Right renal cortex interstitium (tissue), 3 donors: ENCODE results near the gene GJC2. TPM values are rescaled to one million over a fixed set of nuclear protein-coding genes. Genes with fewer than 3 reads are reported as not detected.

Experiments used
- DNase-seq, 3 donors: peaks; one replicate each; pipeline ENCODE4 v3.0.0-alpha.2; 2013; ENCODE audit warnings: low read depth in 3 of 3, low spot score in 2 of 3
- polyA plus RNA-seq, 3 donors: library from polyadenylated mRNA; unstranded; fragments of 120-200 nt; gene quantifications; one replicate each; pipeline ENCODE4 v1.2.1, GENCODE V29; 2013; ENCODE audit not compliant: insufficient read length in 3 of 3

Gene GJC2
- polyA plus RNA-seq, 3 donors, result 0.46 to 0.71 (median 0.51) TPM

DNA sequence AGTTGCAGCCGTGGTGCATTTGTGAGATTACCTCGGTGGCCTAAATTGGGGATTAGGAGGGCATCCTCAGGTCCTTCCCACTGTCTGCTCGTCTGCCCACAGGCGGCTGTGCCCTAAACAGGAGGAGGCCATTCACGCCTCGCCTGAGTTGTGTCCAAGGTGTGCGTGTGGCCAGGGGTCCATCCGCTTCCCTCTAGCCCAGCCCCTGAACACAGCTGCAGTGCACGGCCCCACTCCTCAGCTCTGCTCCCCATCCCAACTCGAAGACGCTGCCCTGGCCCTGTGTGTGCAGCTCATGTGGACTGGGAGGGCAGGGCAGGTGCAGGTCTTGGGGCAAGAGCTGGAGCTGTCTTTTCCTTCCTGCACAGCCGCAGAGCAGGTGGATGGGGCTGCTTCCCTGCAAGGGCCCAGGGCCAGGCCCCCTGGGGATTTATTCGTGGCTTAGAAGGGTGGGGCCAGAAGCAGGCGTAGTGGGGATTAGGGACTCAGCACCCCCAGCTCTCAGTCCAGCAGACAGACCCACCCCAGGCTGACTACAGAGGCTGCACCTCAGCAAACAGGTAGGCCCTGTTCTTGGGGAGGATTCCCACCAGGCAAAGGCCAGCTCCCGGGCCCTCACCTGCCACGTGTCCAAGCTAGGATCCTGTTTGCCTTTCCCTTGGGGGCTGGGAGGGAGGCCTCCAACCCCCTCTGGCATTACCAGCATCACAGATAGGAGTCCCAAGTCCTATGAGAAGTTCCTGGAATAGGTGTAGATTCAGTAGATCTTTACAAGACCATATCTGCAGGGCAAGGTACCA lies 5.3 kb upstream of the GJC2 start:
- DNase-seq, result no peak

DNA sequence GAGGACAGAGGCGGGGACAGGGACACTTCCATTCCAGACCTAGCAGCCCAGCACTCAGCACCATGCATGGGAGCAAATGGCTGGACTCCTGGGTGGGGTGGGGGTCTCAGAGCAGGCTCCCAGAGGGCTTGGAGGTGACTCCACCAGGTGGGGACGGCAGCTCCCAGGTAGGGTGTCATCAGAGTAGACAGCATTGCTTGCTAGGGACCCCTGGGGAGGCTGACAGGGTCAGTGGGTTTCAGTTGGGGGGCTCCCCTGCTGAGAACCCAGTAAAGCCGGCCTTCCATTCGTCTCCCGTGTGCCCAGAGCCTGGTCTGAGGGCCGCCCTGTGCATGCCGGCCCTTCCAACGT lies 4.8 kb upstream of the GJC2 start:
- DNase-seq, result no peak

DNA sequence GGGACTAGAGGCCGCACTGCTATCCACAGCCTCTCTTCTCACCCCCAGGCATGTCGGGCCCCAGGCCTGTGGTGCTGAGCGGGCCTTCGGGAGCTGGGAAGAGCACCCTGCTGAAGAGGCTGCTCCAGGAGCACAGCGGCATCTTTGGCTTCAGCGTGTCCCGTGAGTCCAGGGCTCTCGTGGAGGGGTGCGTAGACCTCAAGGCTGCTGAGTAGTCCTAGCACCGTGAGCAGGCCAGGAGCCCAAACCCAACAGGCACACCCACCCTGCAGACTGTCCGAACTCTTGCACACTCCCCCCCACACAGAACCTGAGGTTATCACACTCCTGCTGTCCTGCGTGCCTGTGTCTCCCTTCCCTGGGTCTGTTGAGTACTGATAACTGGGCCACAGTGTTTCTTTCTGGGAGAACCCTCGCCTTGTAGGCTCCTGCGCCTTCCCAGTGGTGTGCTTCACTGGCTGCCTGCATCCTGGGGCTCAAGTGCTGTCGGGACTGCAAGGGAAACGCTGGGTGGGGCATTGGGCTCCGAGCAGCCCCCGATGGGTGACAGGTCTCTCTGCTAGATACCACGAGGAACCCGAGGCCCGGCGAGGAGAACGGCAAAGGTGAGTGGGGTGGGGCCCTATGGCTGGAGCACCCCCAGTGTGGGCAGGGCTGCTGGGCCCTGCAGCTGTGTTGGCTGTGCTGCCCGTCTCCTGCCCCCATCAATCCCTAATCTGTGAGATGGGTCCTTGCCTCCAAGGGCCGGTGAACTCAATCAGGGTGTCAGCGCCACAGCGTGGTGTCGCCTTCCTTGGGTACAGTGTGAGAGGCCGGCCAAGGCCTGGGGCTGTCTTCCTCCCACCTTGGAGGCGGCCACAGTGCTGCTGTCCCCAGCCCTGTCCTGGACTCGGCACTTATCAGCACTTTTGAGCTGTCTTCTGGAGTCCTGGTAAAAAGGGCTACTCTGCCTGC lies 4.0 kb upstream of the GJC2 start:
- no peak for DNase-seq

DNA sequence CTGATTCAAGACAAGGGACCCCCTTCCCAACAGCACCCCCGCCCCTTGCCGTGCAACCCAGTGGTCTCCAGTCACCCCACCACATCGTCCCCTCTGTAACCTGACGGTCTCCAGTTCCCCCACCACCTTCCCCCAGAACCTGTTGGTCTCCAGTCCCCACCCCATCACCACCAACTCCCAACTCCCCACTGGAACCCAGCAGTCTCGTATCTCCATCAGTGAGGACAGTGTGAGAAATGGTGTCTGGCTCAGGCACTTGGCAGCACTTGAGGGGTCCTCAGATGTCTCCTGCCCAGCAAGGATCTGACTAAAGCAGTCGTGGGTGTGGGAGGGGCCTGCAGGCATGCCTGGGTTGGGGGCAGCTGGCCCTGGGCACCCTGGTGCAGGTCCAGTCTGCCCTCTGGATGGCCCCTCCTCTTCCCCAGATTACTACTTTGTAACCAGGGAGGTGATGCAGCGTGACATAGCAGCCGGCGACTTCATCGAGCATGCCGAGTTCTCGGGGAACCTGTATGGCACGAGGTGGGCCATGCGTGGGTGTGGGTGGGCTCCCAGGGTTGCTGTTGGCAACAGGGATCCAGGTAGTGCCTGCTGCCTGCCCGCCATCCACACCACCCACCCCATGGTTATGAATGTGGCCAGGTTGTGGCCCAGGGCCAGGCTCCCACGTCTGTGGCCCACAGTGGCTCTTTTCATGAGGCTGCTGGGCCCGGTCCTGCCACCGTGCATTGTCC lies 3.1 kb upstream of the GJC2 start:
- DNase-seq, result no peak

DNA sequence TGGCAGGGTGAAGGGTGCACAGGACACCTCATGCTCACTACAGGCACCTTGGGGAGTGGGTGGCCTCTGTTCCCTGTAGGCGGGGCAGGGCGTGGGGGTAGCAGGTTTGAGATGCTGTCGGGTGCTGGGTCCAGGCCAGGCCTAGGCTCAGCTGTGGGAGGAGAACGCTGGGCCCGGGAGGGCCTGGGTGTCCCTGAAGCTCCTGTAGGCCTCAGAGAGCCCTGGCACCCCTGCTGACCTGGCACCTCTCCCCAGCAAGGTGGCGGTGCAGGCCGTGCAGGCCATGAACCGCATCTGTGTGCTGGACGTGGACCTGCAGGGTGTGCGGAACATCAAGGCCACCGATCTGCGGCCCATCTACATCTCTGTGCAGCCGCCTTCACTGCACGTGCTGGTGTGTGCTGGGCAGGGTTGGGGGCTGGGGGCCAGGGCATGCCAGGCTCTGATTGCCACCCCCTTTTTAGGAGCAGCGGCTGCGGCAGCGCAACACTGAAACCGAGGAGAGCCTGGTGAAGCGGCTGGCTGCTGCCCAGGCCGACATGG lies 2.5 kb upstream of the GJC2 start:
- no peak for DNase-seq

DNA sequence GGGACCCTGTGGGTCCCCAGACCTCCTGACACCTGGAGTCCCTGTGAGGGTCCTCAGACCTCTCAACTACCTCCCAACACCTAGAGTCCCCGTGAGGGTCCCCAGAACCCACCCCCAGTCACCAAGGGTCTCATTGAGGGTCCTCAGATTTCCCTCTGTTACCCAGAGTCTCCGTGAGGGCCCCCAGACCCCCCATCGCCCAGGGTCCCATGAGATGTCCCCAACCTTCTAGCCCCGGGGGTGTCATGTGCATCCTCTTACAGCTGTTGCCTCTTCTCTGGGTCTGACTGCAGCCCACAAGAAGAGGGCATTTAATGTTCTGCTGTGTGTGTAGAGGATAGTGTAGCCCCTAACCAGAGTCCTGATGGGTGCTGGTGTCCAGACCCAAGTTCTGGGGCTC lies 2.0 kb upstream of the GJC2 start:
- DNase-seq, result no peak

DNA sequence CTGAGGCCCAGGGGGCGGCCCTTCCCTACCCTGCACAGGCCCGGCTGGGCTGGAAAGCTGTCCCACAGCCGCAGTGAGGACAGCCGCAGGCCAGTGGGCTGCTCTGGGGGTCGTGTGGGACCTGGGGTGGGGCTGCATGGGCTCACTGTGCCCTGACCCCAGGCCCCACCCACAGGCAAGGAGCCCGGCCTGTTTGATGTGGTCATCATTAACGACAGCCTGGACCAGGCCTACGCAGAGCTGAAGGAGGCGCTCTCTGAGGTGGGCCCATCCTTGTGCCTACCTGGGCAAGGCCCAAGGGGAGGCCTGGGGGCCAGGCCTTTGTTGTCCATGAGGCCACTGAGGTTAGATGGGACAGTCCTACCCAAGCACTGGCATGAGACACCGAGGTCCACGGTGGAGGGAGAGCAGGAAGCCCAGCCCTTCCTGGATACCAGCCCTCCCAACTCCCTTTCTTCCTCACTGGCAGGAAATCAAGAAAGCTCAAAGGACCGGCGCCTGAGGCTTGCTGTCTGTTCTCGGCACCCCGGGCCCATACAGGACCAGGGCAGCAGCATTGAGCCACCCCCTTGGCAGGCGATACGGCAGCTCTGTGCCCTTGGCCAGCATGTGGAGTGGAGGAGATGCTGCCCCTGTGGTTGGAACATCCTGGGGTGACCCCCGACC lies 1.4 kb upstream of the GJC2 start:
- no peak for DNase-seq

DNA sequence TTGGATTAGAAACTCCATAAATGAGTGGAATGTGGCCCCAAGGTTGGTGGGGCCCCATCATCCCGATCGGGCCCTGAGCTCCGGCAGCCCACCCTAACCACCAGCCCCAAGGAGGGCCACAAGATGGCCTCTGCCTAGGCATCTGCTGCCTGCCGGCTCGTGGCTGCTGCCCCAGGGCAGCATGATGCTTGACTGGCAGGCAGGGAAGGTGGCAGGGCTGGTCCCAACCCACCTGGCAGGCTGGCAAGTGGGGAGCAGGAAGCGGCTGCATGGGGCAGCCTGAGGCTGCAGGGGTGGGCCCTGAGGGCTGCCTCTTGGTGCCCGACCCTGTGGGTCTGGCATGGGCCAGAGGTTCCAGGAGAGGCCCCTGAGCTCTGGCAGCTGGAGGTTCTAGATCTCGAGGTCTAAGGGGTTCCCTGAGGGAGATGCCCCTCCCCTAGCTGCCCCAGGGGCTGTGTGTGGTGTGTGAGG lies 760 bp upstream of the GJC2 start:
- no peak for DNase-seq

DNA sequence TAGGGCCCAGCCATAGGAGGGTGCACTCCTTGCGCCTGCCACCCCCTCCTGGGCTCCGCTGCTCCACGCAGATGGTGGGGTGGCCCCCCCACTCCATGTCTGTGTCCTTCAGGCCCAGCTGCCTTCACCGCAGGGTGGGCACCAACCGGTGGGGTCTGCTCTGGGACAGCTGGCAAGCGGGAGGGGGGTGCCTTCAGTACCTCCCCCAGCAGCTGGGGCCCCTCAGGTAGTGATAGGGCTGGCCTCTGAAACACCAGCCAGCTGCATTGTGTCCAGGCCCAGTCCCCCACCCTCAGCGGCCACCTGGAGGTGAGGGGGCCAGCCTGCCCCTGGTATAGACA lies 360 bp downstream of the GJC2 start:
- DNase-seq, result no peak

DNA sequence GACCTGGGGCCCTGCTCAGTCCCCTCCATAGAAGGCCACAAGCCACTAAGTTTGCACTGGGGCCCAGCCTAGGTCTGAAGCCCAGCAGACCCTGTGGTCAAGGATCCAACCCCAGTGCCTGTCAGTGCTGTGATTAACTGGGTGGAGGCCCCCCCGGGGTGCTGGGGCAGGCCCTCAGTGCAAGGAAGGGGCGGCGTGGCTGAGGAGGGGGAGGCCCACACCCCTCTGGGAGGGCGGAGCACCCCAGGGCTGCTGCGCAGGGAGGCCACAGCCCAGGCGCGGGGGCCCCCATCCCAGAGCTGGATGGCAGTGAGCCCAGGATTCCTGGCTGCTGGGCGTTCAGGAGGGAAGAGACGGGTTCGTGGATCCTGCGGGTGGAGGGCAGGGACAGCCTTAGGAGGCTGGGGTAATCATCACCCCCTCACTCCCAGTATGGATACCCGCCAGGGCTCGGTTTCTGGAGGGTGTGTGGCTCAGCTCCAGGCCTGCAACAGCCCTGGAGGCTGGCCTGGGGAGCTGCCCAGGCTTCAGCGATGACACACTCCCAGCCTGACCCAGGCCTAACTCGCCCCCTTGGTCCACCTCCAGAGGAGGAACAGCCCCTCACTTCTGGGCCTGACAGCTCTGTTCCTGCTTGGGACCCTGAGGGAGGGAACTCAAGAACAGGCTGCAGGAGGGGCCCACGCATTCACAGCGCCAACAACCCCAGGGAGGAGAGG lies 890 bp downstream of the GJC2 start:
- DNase-seq, result no peak

DNA sequence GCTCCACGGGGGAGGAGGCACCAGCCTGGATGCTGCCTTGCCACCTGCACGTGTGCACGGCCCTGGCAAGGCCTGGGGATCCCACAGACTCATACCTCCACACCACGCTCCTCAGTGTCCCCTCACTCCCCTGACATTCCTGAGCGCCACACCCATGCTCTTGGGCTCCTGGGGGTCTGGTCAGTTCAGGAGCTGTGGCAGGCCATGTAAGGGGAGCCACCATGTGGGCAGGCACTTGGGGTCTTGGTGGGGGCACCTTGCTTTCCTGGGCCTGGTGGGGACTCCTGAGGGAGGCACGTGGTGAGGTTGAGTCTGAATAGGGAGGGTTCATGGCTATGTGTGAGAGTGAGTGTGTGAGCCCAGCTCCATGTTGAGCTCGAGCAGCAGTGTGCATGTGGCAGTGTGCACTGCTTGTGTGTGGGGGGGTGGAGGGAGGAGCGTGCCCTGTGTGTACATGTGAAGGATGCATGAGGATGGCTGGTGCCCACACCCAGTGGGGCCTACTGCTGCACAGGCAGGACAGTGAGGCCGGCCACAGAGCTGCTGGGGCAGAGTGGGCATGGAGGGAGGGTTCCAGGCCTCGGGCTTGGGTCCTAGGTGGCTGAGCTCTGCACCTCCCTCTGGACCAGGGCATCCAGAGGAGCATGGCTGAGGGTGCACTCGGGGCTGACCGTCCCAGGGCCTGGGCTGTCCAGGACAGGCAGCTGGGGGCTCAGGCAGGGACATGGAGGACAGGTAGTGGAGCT lies 1.6 kb downstream of the GJC2 start:
- DNase-seq, result no peak

DNA sequence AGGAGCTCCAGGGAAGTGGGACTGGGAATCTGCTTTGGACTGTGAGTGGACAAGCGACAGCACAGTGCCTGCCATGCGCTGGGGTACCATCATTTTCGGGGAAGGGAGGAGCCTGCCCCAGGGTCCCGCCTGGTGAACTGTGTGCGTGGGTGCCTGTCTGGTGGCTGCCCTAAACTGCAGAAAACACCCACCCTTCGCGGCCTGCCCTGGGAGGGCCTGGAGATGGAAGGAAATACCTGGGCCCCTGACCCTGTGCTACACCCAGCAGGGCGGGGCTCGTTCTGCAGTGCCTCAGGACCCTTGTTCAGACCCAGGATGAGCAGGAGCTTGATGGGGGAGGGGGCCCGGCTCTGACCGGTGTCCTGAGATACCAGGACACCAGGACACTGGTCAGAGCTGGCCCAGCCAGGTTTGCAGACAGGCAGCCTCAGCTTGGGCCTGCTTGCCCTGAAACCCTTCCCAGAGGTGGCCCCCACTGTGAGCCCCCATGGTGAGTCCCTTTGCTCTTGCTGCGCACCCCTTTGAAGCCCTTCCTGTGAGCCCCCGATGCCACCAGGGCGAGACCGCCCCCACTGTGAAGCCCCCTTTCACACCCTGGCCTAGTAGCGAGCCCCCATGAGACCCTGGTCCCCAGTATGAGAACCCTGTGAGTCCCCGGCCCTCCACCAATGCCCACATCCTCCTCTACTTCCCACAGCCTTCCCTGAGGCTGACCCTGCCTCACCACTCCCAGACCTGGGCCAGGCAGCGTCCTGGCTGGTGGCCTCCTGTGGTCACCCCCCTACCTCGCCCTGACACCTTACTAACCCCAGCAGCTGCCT lies 2.6 kb downstream of the GJC2 start:
- no peak for DNase-seq

DNA sequence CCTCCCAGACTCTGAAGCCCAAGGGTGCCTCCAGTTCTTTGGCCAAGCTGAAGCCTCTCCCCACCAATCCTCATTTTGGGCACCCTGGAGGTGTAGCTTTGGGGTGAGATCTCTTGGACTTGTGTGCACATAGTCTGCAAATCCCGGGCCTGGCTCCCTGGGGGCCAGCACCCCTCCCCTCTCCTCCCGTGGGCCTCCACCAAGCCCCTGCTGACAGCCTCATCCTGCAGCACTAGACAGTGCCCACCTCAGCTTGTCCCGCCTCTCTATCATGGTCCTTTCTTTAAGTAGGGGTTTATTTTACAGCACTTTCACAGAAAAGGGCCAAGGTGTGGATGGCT lies 3.2 kb downstream of the GJC2 start:
- no peak for DNase-seq

DNA sequence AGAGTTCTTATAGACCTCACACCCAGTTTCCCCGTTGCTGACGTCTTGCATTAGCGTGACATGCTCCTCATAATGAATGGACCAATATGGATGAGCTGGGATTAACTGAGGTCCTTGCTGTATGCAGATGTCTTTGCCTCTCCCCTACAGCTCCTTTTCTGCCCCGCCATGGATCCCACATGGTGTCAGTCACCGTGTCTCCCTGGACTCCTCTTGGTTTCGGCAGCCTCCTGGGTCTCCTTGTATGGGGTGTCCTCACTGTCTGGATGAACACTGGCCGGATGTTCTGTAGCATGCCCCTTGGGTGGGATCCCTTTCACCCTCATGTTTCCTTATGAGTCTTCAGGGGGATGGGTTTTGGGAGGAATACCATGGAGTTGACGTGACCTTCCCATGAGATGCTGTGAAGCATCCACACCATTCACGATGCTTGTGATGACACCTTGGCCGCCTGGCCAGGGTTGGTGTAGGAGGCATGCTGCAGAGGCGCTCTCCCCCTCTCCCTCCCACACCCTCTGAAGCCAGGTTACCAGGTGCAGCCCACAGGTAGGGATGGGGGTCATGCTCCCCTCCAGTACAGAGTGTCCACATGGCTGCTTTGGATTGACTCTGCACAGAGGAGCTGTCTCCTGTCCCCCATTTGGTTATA lies 4.4 kb downstream of the GJC2 start:
- no peak for DNase-seq

DNA sequence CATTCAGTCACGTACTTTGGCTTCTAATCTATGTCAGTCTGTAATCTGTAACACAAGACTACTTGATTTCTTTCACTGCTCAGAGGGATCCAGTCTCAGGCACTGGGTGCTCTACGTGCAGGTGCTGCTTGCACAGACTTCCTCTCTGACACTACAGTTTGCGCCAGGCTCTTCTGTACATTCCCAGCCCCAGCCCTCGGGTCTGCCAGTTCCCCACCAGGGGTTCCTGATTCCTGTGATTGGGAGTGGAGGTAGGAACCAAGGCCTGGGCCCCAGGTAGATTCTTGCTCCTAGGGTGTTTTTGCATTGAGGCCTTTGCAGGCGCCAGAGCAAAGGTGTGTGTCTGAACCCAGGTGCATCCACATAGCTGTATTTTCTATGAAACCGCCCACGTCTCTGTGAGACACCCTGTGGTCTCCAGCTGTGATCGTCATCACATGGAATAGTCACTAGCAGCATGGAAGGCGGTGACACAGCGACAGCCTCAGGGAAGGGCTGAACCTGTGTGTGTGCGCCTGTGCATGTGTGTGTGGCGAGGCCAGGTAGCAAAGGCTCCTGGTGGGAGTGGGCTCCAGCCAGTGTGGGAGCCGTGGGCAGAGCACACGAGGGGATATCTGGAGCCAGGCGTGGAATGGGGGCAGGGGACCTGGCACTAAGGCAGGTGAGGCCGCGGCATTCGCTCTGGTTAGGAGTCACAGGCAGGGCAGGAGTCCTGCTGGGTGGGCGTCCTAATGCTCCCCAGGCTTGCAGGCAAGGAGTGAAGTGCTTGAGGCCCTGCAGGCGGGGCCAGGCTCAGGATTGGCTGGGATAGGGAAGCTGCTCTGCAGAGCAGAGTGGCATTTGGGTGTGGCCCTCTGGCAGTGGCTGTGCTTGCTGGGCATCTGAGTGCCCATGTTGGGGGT lies 5.2 kb downstream of the GJC2 start:
- DNase-seq, result no peak

DNA sequence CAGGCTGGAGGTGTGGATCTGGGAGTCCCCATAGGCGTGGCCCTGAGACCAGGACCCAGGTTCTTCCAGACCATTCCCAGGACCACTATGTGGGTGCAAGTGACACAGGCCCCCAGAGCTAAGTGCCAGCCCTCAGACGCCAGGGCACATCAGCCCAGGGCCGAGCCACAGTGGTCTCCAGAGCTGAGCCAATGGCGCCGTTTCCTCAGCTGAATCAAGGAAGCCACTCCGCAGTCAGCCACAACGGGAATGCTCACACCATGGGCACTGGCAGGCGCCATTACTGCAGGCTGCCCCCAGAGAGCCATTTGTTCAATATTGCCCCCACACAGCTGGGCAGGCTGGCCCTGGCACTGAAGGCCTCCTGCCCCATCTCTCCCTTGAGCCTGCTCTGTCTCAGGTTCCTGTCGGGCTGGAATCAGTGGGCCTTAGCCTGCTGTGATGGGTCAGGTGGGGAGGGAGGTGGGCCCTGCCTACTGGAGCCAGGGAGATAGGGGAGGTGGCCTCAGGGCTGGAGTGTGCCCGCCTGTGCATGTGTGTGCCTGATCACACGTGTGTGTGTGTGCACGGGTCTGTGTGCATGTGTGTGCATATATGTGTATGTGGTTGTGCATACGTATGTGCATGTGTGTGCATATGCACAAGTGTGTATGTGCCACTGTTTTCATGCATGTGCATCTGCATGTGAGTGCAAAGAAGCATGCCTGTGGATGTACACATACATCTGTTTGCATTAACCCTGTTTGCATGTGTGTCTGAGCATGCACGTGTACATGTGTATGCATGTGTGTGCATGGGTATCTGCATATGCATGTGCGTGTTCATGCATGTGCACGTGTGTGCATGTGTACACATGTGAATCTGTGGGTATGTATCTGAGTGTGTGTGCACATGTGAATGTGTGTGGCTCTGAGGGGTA lies 6.1 kb downstream of the GJC2 start:
- DNase-seq, result no peak
